Transverse colon (tissue), 3 donors: ENCODE data around the gene ABHD15.

Source experiments
- POLR2A ChIP-seq: fragments of 450-650 bp; IDR thresholded peaks from one replicate; pipeline ENCODE4 v1.6.1; 2016; ENCODE audit warnings: antibody characterized with exemption, mild to moderate bottlenecking, moderate library complexity
- TF ChIP-seq, protein P1 (sequence below), 5 experiments: fragments of 200-600 bp in 3 of 5; fragments of 450-650 bp in 2 of 5; sonication (generic) in 3 of 5; IDR thresholded peaks; 1 replicate in 2 of 5; 2 replicates in 3 of 5; pipeline ENCODE4 v1.5.1; 2016 to 2017; ENCODE audit warnings: antibody characterized with exemption in 5 of 5, inconsistent platforms in 3 of 5, mild to moderate bottlenecking in 2 of 5, moderate library complexity in 1 of 5

DNA sequence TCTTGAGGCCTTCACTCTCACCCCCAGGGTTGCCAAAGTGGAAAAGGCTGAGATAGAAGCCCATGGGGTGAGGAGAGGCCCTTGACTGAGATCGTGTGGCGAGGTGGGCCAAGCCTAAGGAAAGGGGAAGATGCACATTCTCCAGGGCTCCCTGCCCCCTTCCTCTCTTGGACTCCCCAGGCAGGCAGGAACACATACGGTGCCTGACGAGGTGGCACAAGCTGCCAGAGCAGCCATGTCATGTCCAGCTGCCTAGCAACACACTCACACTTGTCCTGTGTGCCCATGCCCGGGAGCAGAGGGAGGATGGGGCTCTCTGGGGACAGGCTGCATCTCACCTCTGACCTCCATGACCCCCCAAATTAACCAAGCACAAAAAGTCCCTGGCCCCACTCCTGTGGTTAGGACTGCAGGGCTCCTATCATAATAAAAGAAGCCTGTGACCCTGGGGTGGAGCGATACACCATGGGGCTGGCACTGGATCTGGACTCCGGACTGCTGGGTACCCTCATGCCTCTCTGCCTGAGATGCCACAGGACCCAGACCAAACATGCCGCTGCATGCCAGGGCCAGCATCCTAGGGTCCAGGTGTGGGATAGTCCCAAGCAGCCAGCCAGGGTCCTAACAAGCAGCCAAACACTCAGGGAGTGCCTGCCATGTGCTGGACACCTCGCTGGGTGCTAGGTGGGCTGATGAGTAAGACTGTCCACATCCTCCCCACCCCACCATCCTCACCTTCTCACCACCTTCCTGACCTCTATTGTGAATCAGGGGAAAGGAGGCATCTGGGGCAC lies 20.0 kb upstream of the ABHD15 start:
- no peak for TF ChIP-seq POLR2A
- TF ChIP-seq, protein P1, sequence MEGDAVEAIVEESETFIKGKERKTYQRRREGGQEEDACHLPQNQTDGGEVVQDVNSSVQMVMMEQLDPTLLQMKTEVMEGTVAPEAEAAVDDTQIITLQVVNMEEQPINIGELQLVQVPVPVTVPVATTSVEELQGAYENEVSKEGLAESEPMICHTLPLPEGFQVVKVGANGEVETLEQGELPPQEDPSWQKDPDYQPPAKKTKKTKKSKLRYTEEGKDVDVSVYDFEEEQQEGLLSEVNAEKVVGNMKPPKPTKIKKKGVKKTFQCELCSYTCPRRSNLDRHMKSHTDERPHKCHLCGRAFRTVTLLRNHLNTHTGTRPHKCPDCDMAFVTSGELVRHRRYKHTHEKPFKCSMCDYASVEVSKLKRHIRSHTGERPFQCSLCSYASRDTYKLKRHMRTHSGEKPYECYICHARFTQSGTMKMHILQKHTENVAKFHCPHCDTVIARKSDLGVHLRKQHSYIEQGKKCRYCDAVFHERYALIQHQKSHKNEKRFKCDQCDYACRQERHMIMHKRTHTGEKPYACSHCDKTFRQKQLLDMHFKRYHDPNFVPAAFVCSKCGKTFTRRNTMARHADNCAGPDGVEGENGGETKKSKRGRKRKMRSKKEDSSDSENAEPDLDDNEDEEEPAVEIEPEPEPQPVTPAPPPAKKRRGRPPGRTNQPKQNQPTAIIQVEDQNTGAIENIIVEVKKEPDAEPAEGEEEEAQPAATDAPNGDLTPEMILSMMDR (IDR thresholded peaks at IDR 0.05) = no peak
